ENCODE measurements around the gene SLC10A1.

SLC10A1 gene

DNA sequence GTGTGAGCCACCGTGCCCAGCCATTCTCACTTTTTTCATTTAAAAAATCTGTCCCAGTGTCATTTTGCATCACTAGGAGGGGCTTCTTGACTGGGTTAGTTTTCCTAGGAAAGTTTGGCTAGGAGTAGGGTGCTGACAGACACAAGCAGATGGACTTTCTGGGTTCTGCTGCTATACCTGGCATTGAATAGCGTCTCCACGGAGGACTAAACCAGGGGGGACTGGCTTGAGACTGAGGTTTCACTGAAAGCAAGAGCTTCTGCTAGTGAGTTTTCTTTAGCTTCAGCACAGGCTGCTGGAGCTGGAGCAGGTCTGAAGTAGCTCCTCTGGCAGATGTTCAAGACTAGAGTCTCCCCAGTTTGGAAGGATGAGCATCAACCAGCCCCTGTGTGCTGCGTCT, 1.4 kb downstream of the SLC10A1 start:
- no peak overlapping the region for H3K14ac ChIP-seq (ENCODE audit: low read length)
- H2BK12ac ChIP-seq (ENCODE audit: low read length) = no peak overlapping the region
- H3K4me1 ChIP-seq (ENCODE audit: control insufficient read depth in 2 of 2, insufficient read depth in 1 of 2, low read depth in 1 of 2, low read length in 2 of 2) = peaks cover 0 to 9% of the 10 kb centered on the region in 2 donors
- no peak overlapping the region for H3K9ac ChIP-seq (ENCODE audit: low read depth, low read length, poor library complexity)
- H2BK5ac ChIP-seq (ENCODE audit: low read length) = no peak overlapping the region
- H3K4ac ChIP-seq (ENCODE audit: low read length) = no peak overlapping the region
- H2BK120ac ChIP-seq (ENCODE audit: low read depth, low read length) = no peak overlapping the region
- H3K79me1 ChIP-seq (ENCODE audit: low read depth, low read length) = no peaks in the 10 kb centered on the region
- H3K4me3 ChIP-seq (ENCODE audit: low read length in 2 of 2) = no peak overlapping the region
- no peaks in the 10 kb centered on the region for H3K36me3 ChIP-seq (replicated peaks in 1 of 2; ENCODE audit: control insufficient read depth in 2 of 2, insufficient read depth in 2 of 2, low read length in 2 of 2)
- WGBS, 2 donors (ENCODE audit: extremely low coverage in 2 of 2, insufficient read length in 2 of 2, insufficient replicate concordance in 1 of 2) = no CpG with 5 or more reads among the region's 4 CpGs
- H3K27me3 ChIP-seq (ENCODE audit: control insufficient read depth in 3 of 3, insufficient read depth in 3 of 3, low read depth in 1 of 3, low read length in 3 of 3) = peaks cover 0 to 4% (median 0%) of the 10 kb centered on the region in 3 experiments
- no peak overlapping the region for H2AK5ac ChIP-seq (ENCODE audit: low read depth, low read length)
- no peak overlapping the region for H3K27ac ChIP-seq (replicated peaks; ENCODE audit: low read length)
- peaks cover 0 to 3% of the 10 kb centered on the region in 2 donors for H3K9me3 ChIP-seq (replicated peaks in 1 of 2; ENCODE audit: control insufficient read depth in 2 of 2, insufficient read depth in 1 of 2, low read depth in 1 of 2, low read length in 2 of 2)
- no peak overlapping the region for H3K4me2 ChIP-seq (ENCODE audit: insufficient read depth, low read length, poor library complexity, severe bottlenecking)
- H4K91ac ChIP-seq (ENCODE audit: low read depth, low read length, poor library complexity) = no peak overlapping the region
- H4K8ac ChIP-seq (ENCODE audit: low read depth, low read length) = no peak overlapping the region
- no peak overlapping the region for H3K18ac ChIP-seq (ENCODE audit: low read length)
- no peak overlapping the region for H2BK15ac ChIP-seq (ENCODE audit: low read length)
- no peak overlapping the region for H3K23ac ChIP-seq (ENCODE audit: low read depth, low read length, poor library complexity)
- DNase-seq (ENCODE audit: low spot score) = no peak
- H2AFZ ChIP-seq (ENCODE audit: low read length) = no peak overlapping the region

DNA sequence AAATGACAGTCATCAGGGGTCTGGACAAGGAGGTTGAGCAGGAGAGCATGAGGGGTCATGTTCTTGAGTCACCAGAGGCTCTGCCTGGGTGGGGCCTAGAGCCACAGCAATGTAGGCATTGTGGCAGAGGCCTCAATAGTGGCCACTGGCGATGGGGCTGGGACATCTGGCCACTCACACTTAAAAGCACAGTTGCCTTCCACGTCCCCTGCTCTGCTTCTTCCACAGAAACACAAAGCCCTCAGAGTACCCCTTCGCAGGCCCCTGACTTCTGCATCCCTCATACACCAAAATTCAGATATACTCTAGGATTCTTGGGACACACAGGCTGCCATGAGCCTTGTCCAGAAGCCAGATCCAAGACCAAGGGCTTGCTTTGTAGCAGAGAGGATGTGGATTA, 2.2 kb downstream of the SLC10A1 start:
- peaks cover 0 to 3% of the 10 kb centered on the region in 2 donors for H3K9me3 ChIP-seq (replicated peaks in 1 of 2; ENCODE audit: control insufficient read depth in 2 of 2, insufficient read depth in 1 of 2, low read depth in 1 of 2, low read length in 2 of 2)
- no peak overlapping the region for H3K27ac ChIP-seq (replicated peaks; ENCODE audit: low read length)
- H3K4me2 ChIP-seq (ENCODE audit: insufficient read depth, low read length, poor library complexity, severe bottlenecking) = no peak overlapping the region
- no peak overlapping the region for H4K91ac ChIP-seq (ENCODE audit: low read depth, low read length, poor library complexity)
- no peak overlapping the region for H2BK12ac ChIP-seq (ENCODE audit: low read length)
- H3K18ac ChIP-seq (ENCODE audit: low read length) = no peak overlapping the region
- H2BK120ac ChIP-seq (ENCODE audit: low read depth, low read length) = no peak overlapping the region
- no peak overlapping the region for H2BK5ac ChIP-seq (ENCODE audit: low read length)
- peaks cover 0 to 4% (median 0%) of the 10 kb centered on the region in 3 experiments for H3K27me3 ChIP-seq (ENCODE audit: control insufficient read depth in 3 of 3, insufficient read depth in 3 of 3, low read depth in 1 of 3, low read length in 3 of 3)
- H3K23ac ChIP-seq (ENCODE audit: low read depth, low read length, poor library complexity) = no peak overlapping the region
- no peak overlapping the region for H2AFZ ChIP-seq (ENCODE audit: low read length)
- no peak overlapping the region for H2BK15ac ChIP-seq (ENCODE audit: low read length)
- DNase-seq (ENCODE audit: low spot score) = no peak
- H2AK5ac ChIP-seq (ENCODE audit: low read depth, low read length) = no peak overlapping the region
- no peaks in the 10 kb centered on the region for H3K36me3 ChIP-seq (replicated peaks in 1 of 2; ENCODE audit: control insufficient read depth in 2 of 2, insufficient read depth in 2 of 2, low read length in 2 of 2)
- H3K4ac ChIP-seq (ENCODE audit: low read length) = no peak overlapping the region
- no peak overlapping the region for H3K14ac ChIP-seq (ENCODE audit: low read length)
- H3K4me1 ChIP-seq (ENCODE audit: control insufficient read depth in 2 of 2, insufficient read depth in 1 of 2, low read depth in 1 of 2, low read length in 2 of 2) = peaks cover 0 to 9% of the 10 kb centered on the region in 2 donors
- no CpG with 5 or more reads among the region's 3 CpGs for WGBS, 2 donors (ENCODE audit: extremely low coverage in 2 of 2, insufficient read length in 2 of 2, insufficient replicate concordance in 1 of 2)
- H3K4me3 ChIP-seq (ENCODE audit: low read length in 2 of 2) = no peak overlapping the region
- H3K79me1 ChIP-seq (ENCODE audit: low read depth, low read length) = no peaks in the 10 kb centered on the region
- H3K9ac ChIP-seq (ENCODE audit: low read depth, low read length, poor library complexity) = no peak overlapping the region
- no peak overlapping the region for H4K8ac ChIP-seq (ENCODE audit: low read depth, low read length)

DNA sequence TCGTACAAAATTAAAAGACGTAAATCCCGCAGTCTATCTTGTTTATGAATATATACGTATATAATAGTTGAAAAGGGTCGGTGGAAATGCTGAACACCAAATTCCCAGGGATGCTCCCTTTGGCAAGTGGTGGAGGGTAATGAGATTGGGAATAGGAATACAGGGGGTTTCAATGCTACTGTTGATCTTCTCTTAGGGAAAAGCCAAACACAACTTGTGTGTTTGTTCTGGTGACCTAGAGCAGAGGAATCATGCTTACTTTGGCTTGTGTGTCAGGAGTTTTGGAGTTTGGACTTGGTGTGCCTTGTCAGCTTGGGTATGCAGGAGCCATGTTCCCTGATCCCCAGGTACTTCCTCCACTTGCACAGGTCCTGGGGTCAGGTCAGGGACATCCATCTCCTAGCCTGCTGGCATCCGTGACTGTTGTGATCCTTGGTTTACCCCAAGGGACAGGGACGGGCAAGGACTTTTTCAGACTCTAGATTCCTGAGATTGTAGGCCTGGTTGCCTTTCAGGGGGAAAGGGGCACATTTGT, 4.1 kb downstream of the SLC10A1 start:
- Histone ChIP-seq H3K18ac (ENCODE audit: low read length) (no peak overlapping the region), H3K23ac (ENCODE audit: low read depth, low read length, poor library complexity) (no peak overlapping the region), H2BK5ac (ENCODE audit: low read length) (no peak overlapping the region), H3K27me3 (ENCODE audit: control insufficient read depth in 3 of 3, insufficient read depth in 3 of 3, low read depth in 1 of 3, low read length in 3 of 3) (peaks cover 0 to 4% (median 0%) of the 10 kb centered on the region in 3 experiments), H4K8ac (ENCODE audit: low read depth, low read length) (no peak overlapping the region), H3K4me3 (ENCODE audit: low read length in 2 of 2) (no peak overlapping the region), H3K4me2 (ENCODE audit: insufficient read depth, low read length, poor library complexity, severe bottlenecking) (no peak overlapping the region), H3K36me3 (replicated peaks in 1 of 2; ENCODE audit: control insufficient read depth in 2 of 2, insufficient read depth in 2 of 2, low read length in 2 of 2) (no peaks in the 10 kb centered on the region), H3K9me3 (replicated peaks in 1 of 2; ENCODE audit: control insufficient read depth in 2 of 2, insufficient read depth in 1 of 2, low read depth in 1 of 2, low read length in 2 of 2) (peaks cover 0 to 3% of the 10 kb centered on the region in 2 donors), H2BK12ac (ENCODE audit: low read length) (no peak overlapping the region), H2AFZ (ENCODE audit: low read length) (no peak overlapping the region), H3K4me1 (ENCODE audit: control insufficient read depth in 2 of 2, insufficient read depth in 1 of 2, low read depth in 1 of 2, low read length in 2 of 2) (peaks cover 0 to 4% of the 10 kb centered on the region in 2 donors), H4K91ac (ENCODE audit: low read depth, low read length, poor library complexity) (no peak overlapping the region), H3K9ac (ENCODE audit: low read depth, low read length, poor library complexity) (no peak overlapping the region), H3K79me1 (ENCODE audit: low read depth, low read length) (no peaks in the 10 kb centered on the region), H3K4ac (ENCODE audit: low read length) (no peak overlapping the region), H2BK120ac (ENCODE audit: low read depth, low read length) (no peak overlapping the region), H2AK5ac (ENCODE audit: low read depth, low read length) (no peak overlapping the region), H3K14ac (ENCODE audit: low read length) (no peak overlapping the region), H2BK15ac (ENCODE audit: low read length) (no peak overlapping the region), H3K27ac (replicated peaks; ENCODE audit: low read length) (no peak overlapping the region)
- WGBS, 2 donors (ENCODE audit: extremely low coverage in 2 of 2, insufficient read length in 2 of 2, insufficient replicate concordance in 1 of 2) = no CpG with 5 or more reads among the region's 7 CpGs
- no peak for DNase-seq (ENCODE audit: low spot score)

DNA sequence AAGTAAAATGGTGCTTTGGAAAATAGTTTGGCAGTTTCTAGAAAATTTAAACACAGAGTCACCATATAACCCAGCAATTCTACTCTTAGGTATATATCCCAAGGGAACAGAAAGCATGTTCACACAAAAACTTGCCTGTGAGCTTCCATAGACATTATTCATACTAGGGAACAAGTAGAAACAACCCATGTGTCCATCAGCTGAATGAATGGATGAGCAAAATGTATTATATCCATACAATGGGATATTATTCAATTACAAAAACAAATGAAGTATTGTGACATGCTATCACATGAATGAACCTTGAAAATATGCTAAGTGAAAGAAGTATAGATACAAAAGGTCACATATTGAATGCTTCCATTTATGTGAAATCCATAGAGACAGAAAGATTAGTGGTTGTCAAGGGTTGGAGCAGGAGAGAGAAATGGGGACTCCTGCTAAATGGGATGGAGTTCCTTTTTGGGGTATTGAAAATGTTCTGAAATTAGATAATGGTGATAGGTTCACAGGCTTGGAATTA, 7.9 kb downstream of the SLC10A1 start:
- H2BK12ac ChIP-seq (ENCODE audit: low read length) = no peak overlapping the region
- H3K27ac ChIP-seq (replicated peaks; ENCODE audit: low read length) = no peak overlapping the region
- H4K8ac ChIP-seq (ENCODE audit: low read depth, low read length) = no peak overlapping the region
- no peak overlapping the region for H2AFZ ChIP-seq (ENCODE audit: low read length)
- H3K79me1 ChIP-seq (ENCODE audit: low read depth, low read length) = no peaks in the 10 kb centered on the region
- H3K4ac ChIP-seq (ENCODE audit: low read length) = no peak overlapping the region
- H3K36me3 ChIP-seq (replicated peaks in 1 of 2; ENCODE audit: control insufficient read depth in 2 of 2, insufficient read depth in 2 of 2, low read length in 2 of 2) = no peaks in the 10 kb centered on the region
- H4K91ac ChIP-seq (ENCODE audit: low read depth, low read length, poor library complexity) = no peak overlapping the region
- no peak overlapping the region for H3K14ac ChIP-seq (ENCODE audit: low read length)
- H3K27me3 ChIP-seq (ENCODE audit: control insufficient read depth in 3 of 3, insufficient read depth in 3 of 3, low read depth in 1 of 3, low read length in 3 of 3) = no peaks in the 10 kb centered on the region
- no peak overlapping the region for H3K4me2 ChIP-seq (ENCODE audit: insufficient read depth, low read length, poor library complexity, severe bottlenecking)
- no peak overlapping the region for H3K18ac ChIP-seq (ENCODE audit: low read length)
- H2AK5ac ChIP-seq (ENCODE audit: low read depth, low read length) = no peak overlapping the region
- no peak for DNase-seq (ENCODE audit: low spot score)
- no peak overlapping the region for H3K9ac ChIP-seq (ENCODE audit: low read depth, low read length, poor library complexity)
- no peak overlapping the region for H2BK15ac ChIP-seq (ENCODE audit: low read length)
- no peaks in the 10 kb centered on the region for H3K9me3 ChIP-seq (replicated peaks in 1 of 2; ENCODE audit: control insufficient read depth in 2 of 2, insufficient read depth in 1 of 2, low read depth in 1 of 2, low read length in 2 of 2)
- H3K23ac ChIP-seq (ENCODE audit: low read depth, low read length, poor library complexity) = no peak overlapping the region
- no peak overlapping the region for H2BK120ac ChIP-seq (ENCODE audit: low read depth, low read length)
- no peaks in the 10 kb centered on the region for H3K4me1 ChIP-seq (ENCODE audit: control insufficient read depth in 2 of 2, insufficient read depth in 1 of 2, low read depth in 1 of 2, low read length in 2 of 2)
- H3K4me3 ChIP-seq (ENCODE audit: low read length in 2 of 2) = no peak overlapping the region
- H2BK5ac ChIP-seq (ENCODE audit: low read length) = no peak overlapping the region
